HS-5 (cell line): ENCODE results near the gene MYRIP.
A peak's percentile ranks its signal among the peaks of the same experiment; 100 is the strongest.

Experiments used
- DNase-seq: peaks from one replicate; pipeline ENCODE4 v3.0.0-alpha.2; 2012; ENCODE audit warnings: low read depth

Gene MYRIP

DNA sequence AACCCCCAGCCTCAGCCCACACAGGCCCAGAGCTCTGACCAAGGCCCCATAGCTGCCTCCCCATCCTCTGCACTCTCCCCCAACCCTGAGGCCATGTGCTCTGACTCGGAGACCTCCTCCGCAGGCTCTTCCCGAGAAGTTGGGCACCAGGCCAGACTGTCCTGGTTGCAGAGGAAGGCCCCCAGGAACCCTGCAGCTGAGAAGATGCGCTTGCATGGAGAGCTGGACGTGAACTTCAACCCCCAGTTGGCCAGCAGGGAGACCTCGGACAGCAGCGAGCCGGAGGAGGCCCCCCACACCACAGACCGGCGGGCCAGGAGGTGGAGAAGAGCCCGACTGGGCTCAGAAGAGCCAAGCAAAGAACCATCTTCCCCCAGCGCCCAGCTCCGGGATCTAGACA lies 380.6 kb downstream of the MYRIP start:
- no peak for DNase-seq

DNA sequence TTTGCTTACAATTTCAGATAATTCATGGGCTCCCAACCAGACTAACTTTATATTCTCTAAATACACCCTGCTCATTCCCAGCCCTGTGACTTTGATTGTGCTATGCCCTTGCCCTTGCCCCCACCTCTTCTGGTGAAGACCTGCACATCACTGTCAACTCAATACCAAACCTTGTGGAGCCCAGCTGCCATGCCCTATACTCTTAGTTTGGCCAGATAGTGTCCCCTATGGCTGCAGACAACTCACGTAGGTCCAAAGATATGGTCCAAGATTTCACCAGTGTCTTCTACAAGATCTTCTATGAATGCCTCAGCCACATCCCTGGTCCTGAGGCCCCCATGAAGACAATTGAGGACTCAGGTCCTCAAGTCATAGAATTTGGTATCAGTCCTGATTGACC lies 381.8 kb downstream of the MYRIP start:
- no peak for DNase-seq

DNA sequence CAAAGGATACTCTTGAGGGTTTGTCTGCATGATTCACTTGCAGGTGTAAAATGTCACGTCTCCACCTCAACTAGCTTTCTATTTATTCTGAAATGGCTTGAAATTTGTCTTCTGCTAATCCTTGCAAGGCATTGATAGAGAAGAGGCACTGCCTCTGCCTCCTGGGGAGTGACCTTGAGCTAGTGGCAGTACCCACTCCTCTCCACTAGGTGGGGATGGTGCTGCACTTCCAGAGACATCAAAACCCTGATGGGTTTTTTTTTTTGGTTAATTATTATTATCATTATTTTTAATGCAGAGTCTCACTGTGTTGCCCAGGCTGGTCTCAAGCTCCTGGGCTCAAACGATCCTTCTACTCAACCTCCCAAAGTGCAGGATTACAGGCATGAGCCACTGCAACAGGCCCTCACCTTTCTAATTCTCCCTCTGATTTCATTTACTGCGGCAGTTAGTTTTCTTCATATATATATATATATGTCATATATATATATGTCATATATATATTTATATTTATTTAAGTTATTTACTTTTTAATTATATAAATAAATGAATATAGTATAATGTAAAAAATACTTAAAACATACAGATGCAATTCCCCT lies 382.5 kb downstream of the MYRIP start:
- DNase-seq: peak; percentile 24

DNA sequence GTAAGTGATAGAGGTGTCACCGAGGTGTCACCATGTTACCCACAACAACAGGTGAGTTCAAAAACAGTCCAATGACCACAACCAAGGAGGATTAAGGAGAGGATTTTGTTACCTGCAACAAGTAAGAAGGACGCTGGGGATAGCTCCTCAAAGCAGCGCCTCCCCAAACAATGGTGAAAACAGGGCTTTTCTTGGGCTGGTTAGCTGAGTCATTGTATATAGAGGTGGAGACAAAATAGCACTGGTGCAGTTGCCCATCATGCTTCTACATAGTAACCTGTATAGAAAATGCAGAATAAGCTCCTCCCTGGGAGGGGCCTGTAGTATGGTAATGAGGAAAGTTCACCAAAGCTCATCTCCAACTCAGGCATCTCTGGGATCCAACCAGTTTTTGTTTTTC lies 383.2 kb downstream of the MYRIP start:
- DNase-seq: no peak

DNA sequence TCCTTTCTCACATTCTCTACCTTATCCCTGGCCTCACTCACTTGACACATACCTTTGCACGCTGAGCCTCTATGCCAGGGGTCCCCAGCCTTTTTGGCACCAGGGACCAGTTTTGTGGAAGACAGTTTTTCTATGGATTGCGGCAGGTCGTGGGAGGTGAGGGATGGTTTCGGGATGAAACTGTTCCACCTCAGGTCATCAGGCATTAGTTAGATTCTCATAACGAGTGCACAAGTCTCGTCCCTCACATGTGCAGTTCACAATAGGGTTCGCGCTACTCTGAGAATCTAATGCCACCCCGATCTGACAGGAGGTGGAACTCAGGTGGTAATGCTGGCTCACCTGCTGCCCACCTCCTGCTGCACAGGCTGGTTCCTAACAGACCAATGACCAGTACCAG lies 387.6 kb downstream of the MYRIP start:
- DNase-seq: no peak

DNA sequence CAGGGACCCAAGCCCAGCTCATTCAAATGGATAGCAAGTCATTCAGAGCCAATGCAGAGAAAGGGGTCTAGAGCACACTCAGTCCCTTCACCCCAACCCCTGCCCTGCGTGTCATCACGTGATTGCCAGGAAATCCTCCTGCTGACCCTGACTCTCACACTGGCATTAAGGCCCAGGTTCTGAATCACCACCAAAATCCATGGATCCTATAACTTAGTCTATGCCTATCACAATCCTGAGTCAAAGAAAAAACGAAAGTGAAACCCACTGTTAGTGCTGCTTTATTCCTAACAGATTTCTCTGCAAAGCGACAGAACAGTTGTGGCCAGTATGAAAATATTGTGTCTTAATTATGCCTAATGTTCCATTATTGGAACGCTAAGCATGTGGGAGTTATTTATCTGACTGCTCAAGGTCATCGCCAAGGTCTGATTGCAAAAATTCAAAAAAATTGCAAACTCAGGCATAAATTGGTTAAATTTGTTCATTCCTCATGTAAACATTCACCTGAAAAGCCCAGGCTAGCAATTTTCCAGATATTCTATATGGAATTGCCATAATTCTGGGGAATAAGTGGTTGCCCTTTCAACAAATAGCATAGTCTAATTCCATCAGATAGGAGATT lies 391.4 kb downstream of the MYRIP start:
- DNase-seq: no peak

DNA sequence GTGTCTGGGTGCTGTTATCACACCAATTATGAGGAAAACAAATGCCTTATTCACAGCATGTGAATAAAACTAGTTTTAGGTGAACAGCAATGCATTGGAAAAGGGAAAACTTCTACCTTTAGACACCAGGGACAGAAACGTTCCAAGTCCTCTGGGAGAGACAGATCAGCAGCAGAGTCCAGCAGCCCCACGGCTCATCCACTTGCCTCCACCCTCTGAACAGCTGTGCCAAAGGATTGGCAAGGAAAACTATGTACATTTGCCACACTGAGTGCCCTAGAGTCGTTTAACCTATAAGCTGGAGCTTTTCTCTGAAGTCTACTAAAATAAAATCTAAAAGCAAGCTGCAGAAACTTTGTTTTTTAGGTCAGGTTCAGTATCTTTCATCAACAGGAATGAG lies 392.4 kb downstream of the MYRIP start:
- no peak for DNase-seq

DNA sequence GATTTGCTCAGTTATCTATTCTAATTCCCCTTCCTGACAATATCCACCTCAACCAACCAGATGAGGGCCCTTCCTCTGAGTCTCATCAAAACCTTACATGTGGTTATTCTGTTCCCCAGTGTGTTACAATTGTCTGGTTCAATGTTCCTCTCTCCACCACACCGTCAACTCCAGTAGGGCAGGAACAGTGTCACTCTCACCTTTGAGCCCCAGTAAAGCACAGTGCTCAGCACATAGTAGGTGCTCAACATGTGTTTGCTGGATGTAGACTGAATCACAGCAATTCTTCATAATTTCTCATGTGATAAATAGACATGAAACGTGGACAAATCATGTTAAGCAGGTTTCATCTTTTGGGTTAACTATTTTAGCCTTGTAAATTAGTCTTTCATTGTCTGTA lies 397.1 kb downstream of the MYRIP start:
- DNase-seq: no peak

DNA sequence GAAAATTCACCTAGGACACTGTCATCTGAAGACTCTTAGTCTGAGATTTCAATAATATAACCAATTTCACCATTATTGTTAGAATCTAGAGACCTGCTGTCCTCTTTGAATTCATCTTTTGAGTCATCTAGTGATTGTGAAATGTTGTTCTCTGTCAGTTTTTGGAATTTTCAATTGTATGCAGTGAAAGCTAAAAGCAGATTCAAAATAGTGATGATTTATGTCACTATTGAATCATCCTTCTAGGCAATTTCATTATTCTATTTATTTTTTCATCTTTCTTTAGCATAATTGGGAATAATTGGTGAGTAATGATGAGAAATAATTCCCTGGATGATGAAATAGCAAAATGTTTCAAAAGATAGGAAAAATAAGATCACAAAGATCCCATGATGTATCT lies 398.4 kb downstream of the MYRIP start:
- peak; percentile 18 for DNase-seq

DNA sequence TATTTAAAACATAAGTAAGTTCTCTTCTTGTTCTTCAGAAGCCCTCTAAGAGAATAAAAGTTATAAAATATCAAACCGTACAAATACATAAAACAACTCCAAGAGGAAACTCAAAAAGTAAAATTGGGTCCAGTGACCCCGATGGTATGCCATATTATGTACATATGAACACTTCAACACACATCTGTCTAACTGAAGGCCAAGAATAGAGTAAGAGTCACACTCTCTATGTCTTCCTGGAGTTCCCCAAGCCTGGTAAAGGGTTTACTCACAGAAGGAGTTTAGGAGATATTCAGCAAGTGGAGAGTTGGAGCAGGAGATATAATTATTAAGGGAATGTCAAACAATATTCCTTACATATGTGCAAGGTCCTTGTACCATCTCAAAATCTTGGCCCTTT lies 398.8 kb downstream of the MYRIP start:
- DNase-seq: no peak

DNA sequence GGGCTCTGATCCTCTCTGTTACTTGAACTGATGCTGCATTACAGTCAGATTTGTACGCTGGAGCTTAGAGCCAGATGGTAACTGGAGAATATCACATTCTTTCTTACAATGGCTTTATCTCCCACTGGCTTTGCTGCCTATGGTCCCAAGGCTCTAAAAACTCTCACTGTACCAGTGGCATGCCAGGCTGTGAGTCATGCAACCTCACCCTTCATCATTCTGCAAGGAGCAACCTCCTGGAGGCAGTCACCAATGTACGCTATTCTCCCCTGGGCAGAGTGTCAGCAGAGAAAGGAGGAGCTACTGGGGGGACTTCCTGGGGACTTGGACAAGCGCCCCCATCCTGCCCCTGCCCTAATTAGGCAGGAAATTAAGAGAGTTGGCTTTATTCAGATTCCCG lies 402.2 kb downstream of the MYRIP start:
- no peak for DNase-seq

DNA sequence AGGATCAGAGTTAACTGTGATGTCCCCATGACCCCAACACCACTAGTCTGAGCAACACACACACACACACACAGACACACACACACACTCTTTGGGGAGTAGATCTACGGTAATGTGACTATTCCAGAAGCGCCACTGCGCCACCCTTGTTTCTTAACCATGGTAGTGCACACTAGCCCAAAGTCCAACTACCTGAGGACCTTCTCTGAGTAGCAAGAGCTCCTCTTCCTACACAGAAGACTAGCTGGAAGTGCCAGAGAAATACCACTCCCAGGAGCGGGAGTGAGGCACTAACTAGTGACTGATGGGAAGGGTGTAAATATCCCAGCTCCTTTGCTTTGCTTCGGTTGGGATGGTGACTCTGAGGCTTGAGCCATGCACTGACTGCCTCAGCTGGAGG lies 404.1 kb downstream of the MYRIP start:
- no peak for DNase-seq

DNA sequence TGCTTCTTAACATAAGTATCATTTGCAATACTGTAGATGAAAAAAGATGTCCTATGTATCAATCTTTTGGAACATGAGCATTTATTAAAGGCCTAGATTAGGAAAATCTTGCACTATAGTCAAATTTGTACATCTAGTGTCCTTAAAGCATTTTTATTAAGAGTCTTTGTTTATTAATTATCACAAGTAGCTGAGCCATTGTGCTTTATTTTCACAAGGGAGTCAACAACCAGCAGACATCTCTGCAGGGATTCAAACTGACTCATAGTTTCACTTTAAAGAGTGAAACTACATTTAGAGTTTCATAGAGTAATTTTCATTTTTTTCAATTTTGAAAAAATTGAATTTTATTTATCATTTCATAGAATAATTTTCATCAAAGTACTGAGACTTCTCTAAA lies 405.6 kb downstream of the MYRIP start:
- no peak for DNase-seq

DNA sequence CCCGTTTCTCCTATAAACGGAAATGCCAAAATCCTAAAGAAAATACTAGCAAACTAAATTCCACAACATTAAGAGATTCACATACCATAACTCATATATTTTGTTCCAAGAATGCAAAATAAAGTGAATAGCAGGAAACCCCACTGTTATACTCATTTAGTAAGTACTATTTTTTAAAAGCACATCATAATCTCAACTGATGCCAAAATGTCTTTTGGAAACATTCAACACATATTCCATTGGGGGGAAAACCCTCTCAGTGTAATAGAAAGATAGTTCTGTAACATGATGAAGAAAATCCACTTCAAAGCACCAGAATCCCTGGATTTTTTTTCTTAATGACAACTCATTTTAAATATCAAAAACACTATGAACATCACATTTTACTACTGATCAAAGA lies 407.1 kb downstream of the MYRIP start:
- DNase-seq: no peak

DNA sequence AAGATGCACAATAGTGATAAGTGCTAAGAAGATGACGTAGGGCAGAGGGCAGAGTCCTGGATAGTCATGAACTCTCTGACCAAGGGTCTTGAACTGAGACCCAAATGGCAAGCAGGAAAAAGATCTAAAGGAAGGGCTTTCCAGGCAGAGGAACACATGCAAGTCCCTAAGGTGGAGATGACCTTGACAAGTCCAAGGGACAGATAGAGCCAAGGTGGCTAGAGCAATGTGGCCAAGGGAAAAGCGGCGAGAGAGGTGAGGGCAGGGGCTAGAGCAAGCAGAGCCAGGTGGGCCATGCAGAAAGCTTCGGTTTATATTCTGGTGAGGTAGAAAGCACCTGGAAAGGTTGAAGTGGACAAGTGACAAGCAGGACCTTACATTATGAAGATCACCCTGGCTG lies 414.4 kb downstream of the MYRIP start:
- DNase-seq: no peak

DNA sequence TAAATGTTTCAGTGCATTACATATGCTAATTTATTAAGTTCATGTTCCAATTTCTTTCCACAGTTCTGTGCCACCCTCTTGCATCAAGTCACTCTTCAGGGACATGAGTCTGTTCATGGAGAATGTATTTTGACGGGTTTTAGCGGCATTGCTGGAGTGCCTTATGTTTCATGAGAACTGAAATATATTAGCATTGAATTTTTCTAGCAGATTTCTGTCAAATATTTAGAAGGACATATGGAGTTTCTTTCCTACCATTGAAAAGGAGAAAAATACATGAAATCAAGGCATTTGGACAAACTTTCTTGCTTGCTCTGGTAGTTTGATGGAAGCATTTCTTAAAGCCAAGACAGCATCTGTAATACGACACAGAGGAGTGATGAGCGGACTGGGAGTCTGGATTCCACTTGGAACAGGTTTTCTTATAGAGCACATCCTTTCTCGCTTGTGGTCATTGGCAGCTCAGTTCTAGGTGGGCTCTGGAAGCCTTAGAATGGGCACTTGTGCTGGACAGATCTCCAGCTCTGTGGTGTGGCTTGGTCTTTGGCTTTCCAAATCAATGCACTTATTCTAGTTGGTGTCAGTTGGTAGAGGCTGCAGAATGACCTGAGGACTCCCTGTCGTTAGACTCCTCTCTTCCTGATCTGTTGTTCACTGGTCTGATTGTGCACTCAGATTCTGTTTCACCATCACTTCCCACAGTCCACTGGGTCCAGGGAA lies 415.5 kb downstream of the MYRIP start:
- no peak for DNase-seq

DNA sequence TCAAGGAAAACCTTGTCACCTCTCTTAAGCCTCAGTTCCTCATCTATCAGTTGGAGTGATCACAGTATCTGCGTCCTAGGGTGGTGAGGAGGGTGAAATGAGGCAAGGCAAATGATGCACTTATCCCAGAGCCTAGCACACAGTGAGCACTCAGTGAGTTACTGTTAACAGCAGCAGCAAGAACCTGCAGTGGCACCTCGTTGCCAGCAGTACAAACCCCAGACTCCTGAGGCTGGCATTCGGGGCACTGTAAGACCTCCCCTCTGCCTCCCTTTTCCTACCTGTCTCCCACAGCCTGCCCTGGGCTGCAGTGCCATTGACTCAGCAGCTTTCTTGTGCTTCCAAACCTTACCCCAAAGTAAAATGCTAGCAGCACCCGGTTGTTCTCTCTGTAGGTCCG lies 417.2 kb downstream of the MYRIP start:
- DNase-seq: no peak

DNA sequence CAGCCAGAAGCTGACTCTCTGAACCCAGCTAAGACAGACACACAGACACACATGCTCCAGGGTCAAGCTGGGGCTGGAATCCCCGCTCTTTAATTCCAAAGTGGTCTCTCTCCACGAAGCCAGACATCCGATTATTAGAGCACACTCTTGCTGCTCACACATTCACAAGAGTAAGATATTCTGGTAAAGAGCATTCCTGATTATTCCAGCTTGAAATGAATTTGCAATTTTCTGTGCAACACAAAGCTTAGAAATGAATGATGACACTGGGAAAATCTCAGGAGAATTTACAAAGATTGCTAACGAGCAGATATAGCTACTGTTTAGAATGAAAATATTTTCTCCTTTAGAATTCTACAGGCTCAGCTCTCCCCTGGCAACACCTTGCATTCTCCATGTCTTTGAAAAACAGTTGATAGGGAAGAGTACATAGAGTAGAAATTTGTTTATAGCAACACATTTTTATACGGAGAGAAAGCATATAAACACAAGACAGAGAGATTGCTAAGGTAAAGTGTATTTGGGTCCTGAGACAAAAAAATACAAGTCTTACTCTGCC lies 419.5 kb downstream of the MYRIP start:
- DNase-seq: no peak

DNA sequence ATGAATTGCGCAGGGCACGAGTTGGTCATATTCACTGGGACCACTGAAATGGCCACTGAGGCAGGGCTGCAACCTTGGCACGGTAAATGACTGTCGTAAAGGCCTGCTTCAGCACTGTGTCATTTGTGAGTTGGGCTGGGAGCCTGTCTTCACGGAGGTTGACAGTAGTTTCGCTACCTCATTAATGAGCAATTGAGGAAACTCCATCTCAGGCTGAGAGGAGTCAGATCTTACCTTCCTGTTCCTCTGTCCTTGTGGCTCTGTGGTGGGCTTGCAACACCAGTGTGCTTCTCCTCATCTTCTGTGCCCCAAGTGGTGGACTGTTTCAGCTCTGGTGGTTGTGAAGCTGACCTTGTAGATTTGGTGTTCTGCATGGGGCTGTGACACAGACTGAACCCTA lies 420.0 kb downstream of the MYRIP start:
- DNase-seq: no peak

DNA sequence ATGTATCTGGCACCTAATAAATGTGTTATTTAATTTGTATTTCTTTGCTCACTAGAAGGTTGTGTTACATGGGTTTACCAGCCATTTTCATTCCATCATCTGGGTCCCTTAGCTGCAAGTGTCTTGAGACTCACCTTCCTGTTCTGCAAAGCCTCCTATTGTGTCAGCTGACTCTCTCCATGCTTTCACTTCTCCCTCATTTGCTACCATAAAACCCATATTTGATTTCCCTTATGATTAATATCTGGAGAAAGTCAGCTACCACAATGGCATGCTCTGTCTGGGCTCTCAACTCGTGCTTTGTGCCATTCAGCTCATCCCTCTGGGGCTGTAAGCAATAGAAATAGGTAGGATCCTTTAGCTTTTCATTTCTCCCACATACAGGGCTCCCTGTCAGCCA lies 420.6 kb downstream of the MYRIP start:
- DNase-seq: no peak

DNA sequence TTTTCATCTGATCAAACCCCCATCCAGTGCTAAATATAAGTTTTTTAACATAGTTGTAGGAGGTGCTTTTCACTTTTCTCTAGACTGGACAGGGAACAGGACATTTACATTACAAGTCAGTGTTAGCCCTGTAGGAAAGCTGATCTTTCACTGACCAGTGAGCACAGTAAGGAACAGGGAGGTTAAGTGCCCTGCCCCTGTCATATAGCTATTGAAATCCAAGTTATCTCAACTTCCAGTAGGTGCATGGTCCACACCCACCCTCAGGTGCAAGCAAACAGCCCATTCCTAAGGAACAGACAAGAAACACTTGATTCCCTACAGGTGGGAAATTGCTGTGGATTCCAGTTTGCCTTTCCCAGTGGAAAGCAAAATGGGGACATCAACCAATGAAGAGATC lies 421.0 kb downstream of the MYRIP start:
- no peak for DNase-seq

DNA sequence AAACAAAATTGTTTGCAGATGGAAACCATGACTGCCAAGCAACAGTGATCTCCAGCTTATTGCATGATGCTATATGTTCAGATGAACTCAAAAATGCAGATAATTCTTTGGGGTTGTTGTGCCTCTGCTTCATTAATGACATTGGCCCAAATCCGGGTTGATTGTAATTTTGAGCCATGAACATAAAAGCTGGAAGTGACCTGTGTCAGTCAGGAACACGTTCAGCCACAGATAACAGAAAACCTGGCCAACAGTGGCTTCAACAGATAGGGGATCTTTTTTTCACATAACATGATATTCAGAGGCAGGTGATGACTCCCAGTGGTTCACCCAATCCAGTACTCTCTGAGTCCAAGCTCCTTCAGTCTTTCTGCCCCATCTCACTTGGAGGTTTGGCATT lies 423.2 kb downstream of the MYRIP start:
- no peak for DNase-seq

DNA sequence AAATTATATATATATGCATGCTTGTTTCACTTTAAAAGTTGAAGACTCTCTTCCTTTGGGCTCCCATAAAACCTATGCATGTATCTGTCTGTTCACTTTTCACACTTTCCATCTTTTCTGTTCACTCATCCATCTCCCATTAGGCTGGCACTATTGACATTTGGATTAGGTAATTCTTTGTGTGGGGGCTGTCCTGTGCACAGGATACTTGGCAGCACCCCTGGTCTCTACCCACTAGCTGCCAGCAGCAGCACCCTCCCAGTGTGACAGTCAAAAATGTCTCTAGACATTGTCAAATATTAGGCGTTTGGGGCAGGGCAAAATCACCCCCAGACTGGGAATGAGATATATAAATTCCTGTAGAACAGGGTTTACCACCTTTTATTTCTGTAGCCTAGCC lies 427.8 kb downstream of the MYRIP start:
- DNase-seq: no peak
